Choroid plexus epithelial cell (primary cell): ENCODE measurements around the gene NAA10.

Source experiments
- DNase-seq: peaks from one replicate; pipeline ENCODE4 v3.0.0-alpha.2; 2010; ENCODE audit warnings: low read depth
- H3K4me3 ChIP-seq: 2 replicates; pipeline ENCODE4 v1.5.1; 2011; ENCODE audit warnings: low read depth, mild to moderate bottlenecking, control low read depth, low read length, moderate library complexity
- CTCF ChIP-seq: conservative IDR thresholded peaks from 2 replicates; pipeline ENCODE4 v1.5.1; 2011; ENCODE audit warnings: low read depth, mild to moderate bottlenecking, control low read depth, inconsistent platforms, low read length, moderate library complexity

NAA10 gene

GRCh38 chrX:153902385-153902784 lies 32.5 kb downstream of the NAA10 start:
- H3K4me3 ChIP-seq: no peak overlapping the region
- DNase-seq: no peak
- TF ChIP-seq CTCF: no peak

- H3K4me3 ChIP-seq: no peak overlapping the region
- no peak for TF ChIP-seq CTCF
- DNase-seq: no peak
Measured at GRCh38 chrX:153901753-153902140, 33.1 kb downstream of the NAA10 start.

GRCh38 chrX:153900831-153901752 lies 33.7 kb downstream of the NAA10 start:
- peak; percentile 83 for DNase-seq
- TF ChIP-seq CTCF: no peak
- no peak overlapping the region for H3K4me3 ChIP-seq

GRCh38 chrX:153897899-153898298 lies 36.9 kb downstream of the NAA10 start:
- no peak for TF ChIP-seq CTCF
- no peak for DNase-seq
- no peak overlapping the region for H3K4me3 ChIP-seq

GRCh38 chrX:153889123-153889522 lies 45.7 kb downstream of the NAA10 start:
- no peak for DNase-seq
- TF ChIP-seq CTCF: no peak
- H3K4me3 ChIP-seq: no peak overlapping the region

- DNase-seq: no peak
- no peak for TF ChIP-seq CTCF
- H3K4me3 ChIP-seq: no peak overlapping the region
Measured at GRCh38 chrX:153888344-153888743, 46.5 kb downstream of the NAA10 start.

- no peak for DNase-seq
- no peak overlapping the region for H3K4me3 ChIP-seq
- no peak for TF ChIP-seq CTCF
Measured at GRCh38 chrX:153887385-153887784, 47.5 kb downstream of the NAA10 start.
